Ascending aorta (tissue), 2 donors: ENCODE results near the gene RILPL2. TPM values are rescaled to one million over a fixed set of nuclear protein-coding genes. Genes with fewer than 3 reads are reported as not detected.

ENCODE experiments used
- DNase-seq, 2 donors: peaks; one replicate each; pipeline ENCODE4 v3.0.0-alpha.2; 2019; ENCODE audit warnings: low spot score in 2 of 2
- H3K27ac ChIP-seq, 2 donors: fragments of 200-600 bp; sonication (generic); one replicate each; pipeline ENCODE4 v1.5.1; 2016 to 2017; ENCODE audit warnings: mild to moderate bottlenecking in 1 of 2
- H3K27me3 ChIP-seq: fragments of 200-600 bp; sonication (generic); one replicate; pipeline ENCODE4 v1.5.1; 2017
- H3K36me3 ChIP-seq, 2 donors: fragments of 200-600 bp; sonication (generic); one replicate each; pipeline ENCODE4 v1.5.1; 2016
- H3K4me1 ChIP-seq, 2 donors: fragments of 200-600 bp; sonication (generic); one replicate each; pipeline ENCODE4 v1.5.1; 2016 to 2017; ENCODE audit warnings: mild to moderate bottlenecking in 1 of 2
- H3K4me3 ChIP-seq, 2 donors: fragments of 200-600 bp; sonication (generic); one replicate each; pipeline ENCODE4 v1.5.1; 2016 to 2017; ENCODE audit warnings: mild to moderate bottlenecking in 1 of 2
- H3K9me3 ChIP-seq, 2 donors: fragments of 200-600 bp; sonication (generic); one replicate each; pipeline ENCODE4 v1.5.1; 2016
- CTCF ChIP-seq, 3 experiments: fragments of 200-600 bp in 2 of 3; fragments of 450-650 bp in 1 of 3; sonication (generic) in 2 of 3; IDR thresholded peaks; one replicate each; pipeline ENCODE4 v1.5.1; 2016 to 2019; ENCODE audit warnings: antibody characterized with exemption in 3 of 3, mild to moderate bottlenecking in 1 of 3, moderate library complexity in 1 of 3
- intact Hi-C: fragments of 100-400 bp; cut with DNase I; formaldehyde crosslinking; loops from one replicate; pipeline ENCODE4 v1.15.1; 2023
- total RNA-seq: library from RNA; depleted of rRNA; stranded (reverse); fragments of >200 nt; gene quantifications from one replicate; pipeline ENCODE4 v1.1.0, GENCODE V29; 2016

Gene RILPL2
- total RNA-seq, 1 donor from 2014 or later, result 7.2 TPM

DNA sequence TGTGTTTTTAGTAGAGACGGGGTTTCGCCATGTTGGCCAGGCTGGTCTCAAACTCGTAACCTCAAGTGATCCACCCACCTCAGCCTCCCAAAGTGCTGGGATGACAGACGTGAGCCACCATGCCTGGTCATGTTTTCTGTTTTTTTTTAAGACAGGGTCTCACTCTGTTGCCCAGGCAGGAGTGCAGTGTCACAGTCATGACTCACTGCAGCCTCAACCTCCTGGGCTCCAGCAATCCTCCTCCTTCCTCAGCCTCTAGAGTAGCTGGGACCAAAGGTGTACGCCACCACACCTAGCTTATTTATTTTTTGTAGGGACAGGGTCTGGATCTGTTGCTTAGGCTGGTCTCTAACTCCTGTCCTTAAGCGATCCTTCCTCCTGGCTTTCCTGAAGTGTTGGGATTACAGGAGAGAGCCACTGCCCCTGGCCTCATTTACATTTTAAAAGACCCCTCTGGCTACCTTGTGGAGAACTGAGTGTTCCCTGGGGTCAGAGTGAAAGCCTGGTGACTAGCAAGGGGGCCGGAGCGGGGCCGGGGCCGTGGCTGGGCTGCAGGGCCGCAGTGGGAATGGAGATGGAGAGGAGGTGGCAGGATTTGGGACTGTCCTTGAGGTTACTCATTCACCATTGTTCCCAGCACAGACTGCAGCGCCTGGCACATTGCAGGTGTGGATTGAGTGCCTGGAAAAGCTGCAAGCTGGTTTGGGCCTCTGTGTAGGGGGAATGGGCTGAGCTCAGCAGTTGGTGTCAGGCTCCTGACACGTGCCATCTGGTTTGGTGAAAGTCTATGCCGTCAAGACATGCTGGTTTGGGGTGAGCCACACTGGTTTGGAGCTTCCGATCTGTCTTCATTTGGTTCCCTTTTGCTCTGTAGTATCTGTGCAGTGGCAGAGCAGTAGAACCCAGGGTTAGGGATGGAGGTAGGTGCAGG lies 34.5 kb downstream of the RILPL2 start:
- peaks cover 21 to 34% of the 10 kb centered on the region in 2 donors for H3K4me1 ChIP-seq
- peak overlapping the region; percentile 49 to 55 for H3K27ac ChIP-seq
- H3K27me3 ChIP-seq, result no peaks in the 10 kb centered on the region
- H3K36me3 ChIP-seq, result peaks cover 54 to 64% of the 10 kb centered on the region in 2 donors
- no peak for TF ChIP-seq CTCF (IDR thresholded peaks at IDR 0.05)
- H3K9me3 ChIP-seq, result no peaks in the 10 kb centered on the region
- no peak overlapping the region for H3K4me3 ChIP-seq
- intact Hi-C loops, result no loop called here
- DNase-seq, result no peak

GRCh38 chr12:123399255-123399617 lies 37.2 kb downstream of the RILPL2 start:
- no peak for TF ChIP-seq CTCF (IDR thresholded peaks at IDR 0.05)
- peak overlapping the region; percentile 86 to 93 for H3K27ac ChIP-seq
- H3K9me3 ChIP-seq, result no peaks in the 10 kb centered on the region
- H3K27me3 ChIP-seq, result no peaks in the 10 kb centered on the region
- peaks cover 54 to 64% of the 10 kb centered on the region in 2 donors for H3K36me3 ChIP-seq
- peak overlapping the region; percentile 37 to 46 for H3K4me3 ChIP-seq
- no peak for DNase-seq
- peaks cover 24 to 48% of the 10 kb centered on the region in 2 donors for H3K4me1 ChIP-seq
- intact Hi-C loops, result loop anchor here (2.0 to 5.0 kb wide), 2 partner anchors 33 to 136 kb away; no protein-coding TSS in a partner anchor

DNA sequence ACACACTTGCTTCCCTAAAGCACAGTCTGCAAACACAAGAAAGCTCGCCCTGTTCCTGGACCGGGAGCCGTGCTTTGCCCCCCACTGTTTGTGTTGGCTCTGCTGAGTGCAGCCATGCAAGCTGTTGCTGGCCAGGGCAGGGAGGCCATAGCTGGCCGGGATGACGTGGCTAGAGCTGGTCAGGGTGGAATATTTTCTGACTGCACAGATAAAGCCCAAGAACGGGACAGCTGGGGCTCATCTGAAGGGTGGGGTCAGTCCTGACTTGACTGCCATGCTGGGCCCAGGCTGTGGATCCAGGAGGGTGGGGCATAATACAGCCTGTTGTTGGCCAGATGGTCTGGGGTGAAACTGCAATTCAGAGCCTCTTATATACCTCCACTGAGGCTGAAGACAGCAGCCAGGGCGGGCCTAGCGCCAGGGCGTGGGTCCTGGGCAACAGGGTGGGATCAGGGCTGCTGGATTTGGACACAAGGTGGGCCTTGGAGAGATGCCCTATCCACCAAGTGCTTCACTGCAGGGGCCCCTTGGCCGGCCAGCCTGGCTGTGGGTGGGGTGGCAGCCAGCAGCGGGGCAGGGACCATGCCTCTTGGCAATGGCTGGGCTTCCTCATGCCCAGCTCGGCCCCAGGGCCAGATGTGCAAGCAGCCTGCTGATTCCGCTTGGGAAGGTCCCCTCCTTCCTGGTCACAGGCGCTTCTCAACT lies 37.8 kb downstream of the RILPL2 start:
- peaks cover 24 to 47% of the 10 kb centered on the region in 2 donors for H3K4me1 ChIP-seq
- peaks cover 51 to 64% of the 10 kb centered on the region in 2 donors for H3K36me3 ChIP-seq
- H3K4me3 ChIP-seq, result peak overlapping the region; percentile 37 to 46
- H3K27ac ChIP-seq, result peak overlapping the region; percentile 86 to 93
- no peaks in the 10 kb centered on the region for H3K27me3 ChIP-seq
- no peak for TF ChIP-seq CTCF (IDR thresholded peaks at IDR 0.05)
- intact Hi-C loops, result loop anchor here (2.0 to 5.0 kb wide), 2 partner anchors 34 to 136 kb away; no protein-coding TSS in a partner anchor
- peak; percentile 46 to 93 for DNase-seq
- no peaks in the 10 kb centered on the region for H3K9me3 ChIP-seq

DNA sequence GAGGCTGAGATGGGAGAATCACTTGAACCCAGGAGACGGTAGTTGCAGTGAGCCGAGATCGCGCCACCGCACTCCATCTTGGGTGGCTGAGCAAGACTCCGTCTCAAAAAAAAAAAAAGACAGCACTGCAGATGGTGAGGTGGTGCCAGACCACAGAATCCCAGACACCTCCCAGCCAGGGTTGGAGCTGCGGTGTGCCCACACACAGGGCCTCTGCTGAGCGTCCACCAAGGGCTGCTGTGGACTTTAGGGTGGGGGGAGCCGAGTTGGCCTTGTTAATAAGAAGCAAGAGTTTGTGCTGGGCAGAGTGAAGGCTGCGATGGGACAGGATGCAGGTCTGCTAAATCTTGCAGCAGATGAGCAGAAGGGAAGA lies 38.3 kb downstream of the RILPL2 start:
- peaks cover 50 to 64% of the 10 kb centered on the region in 2 donors for H3K36me3 ChIP-seq
- peak overlapping the region in 1 of 2 donors; percentile 46 for H3K4me3 ChIP-seq
- no peak for DNase-seq
- H3K27ac ChIP-seq, result peak overlapping the region; percentile 86 to 93
- intact Hi-C loops, result loop anchor here (2.0 to 5.0 kb wide), 2 partner anchors 34 to 137 kb away; no protein-coding TSS in a partner anchor
- H3K4me1 ChIP-seq, result peaks cover 24 to 48% of the 10 kb centered on the region in 2 donors
- H3K27me3 ChIP-seq, result no peaks in the 10 kb centered on the region
- no peak for TF ChIP-seq CTCF (IDR thresholded peaks at IDR 0.05)
- H3K9me3 ChIP-seq, result no peaks in the 10 kb centered on the region

GRCh38 chr12:123397400-123397799 lies 39.1 kb downstream of the RILPL2 start:
- Histone ChIP-seq H3K27me3 (no peaks in the 10 kb centered on the region), H3K4me3 (peak overlapping the region in 1 of 2 donors; percentile 46), H3K9me3 (no peaks in the 10 kb centered on the region), H3K27ac (peak overlapping the region; percentile 86 to 93), H3K4me1 (peaks cover 24 to 48% of the 10 kb centered on the region in 2 donors), H3K36me3 (peaks cover 51 to 65% of the 10 kb centered on the region in 2 donors)
- no peak for DNase-seq
- TF ChIP-seq CTCF (IDR thresholded peaks at IDR 0.05), result no peak
- intact Hi-C loops, result loop anchor here (5.0 kb wide), 1 partner anchor 35 kb away; no protein-coding TSS in a partner anchor
